OCI-LY7 (cell line): ENCODE measurements around the gene MIEF1. TPM values are rescaled to one million over a fixed set of nuclear protein-coding genes. Genes with fewer than 3 reads are reported as not detected.

Experiments used
- BruUV-seq: library from RNA; stranded (reverse); fragments of 400-500 nt; replicated peaks from 2 replicates; lab custom pipeline; 2021; lab: Mats Ljungman, UMichigan
- CTCF ChIA-PET: fragments of 300-600 bp; sonication (Branson Sonifier 250); formaldehyde crosslinking; loops from one replicate; lab custom pipeline; 2022; ENCODE audit warnings: antibody characterized with exemption; ENCODE audit not compliant: unreplicated experiment; lab: Charles Lee
- POLR2A ChIA-PET: fragments of 300-600 bp; sonication (Branson Sonifier 250); formaldehyde crosslinking; loops from one replicate; lab custom pipeline; 2022; ENCODE audit warnings: antibody characterized with exemption; lab: Charles Lee
- DNase-seq: peaks from one replicate; pipeline ENCODE4 v3.0.0-alpha.2; 2015; ENCODE audit warnings: low spot score
- H2AFZ ChIP-seq: fragments of 200-600 bp; sonication (generic), shearing (Covaris generic); 2 replicates; pipeline ENCODE4 v1.6.1; 2014; ENCODE audit warnings: mild to moderate bottlenecking, antibody characterized with exemption, low read length, moderate library complexity
- H3K27ac ChIP-seq: fragments of 200-600 bp; sonication (generic); 2 replicates; pipeline ENCODE4 v1.5.1; 2014; ENCODE audit warnings: mixed run types, low read depth, mild to moderate bottlenecking, moderate library complexity, low read length, inconsistent platforms; ENCODE audit not compliant: poor library complexity, severe bottlenecking
- H3K36me3 ChIP-seq: fragments of 200-600 bp; sonication (generic); 2 replicates; pipeline ENCODE4 v1.6.1; 2014; ENCODE audit warnings: mild to moderate bottlenecking, antibody characterized with exemption, low read length, moderate library complexity, mixed read lengths; ENCODE audit not compliant: insufficient read depth
- H3K4me1 ChIP-seq: fragments of 200-600 bp; sonication (generic); 2 replicates; pipeline ENCODE4 v1.5.1; 2014; ENCODE audit warnings: mild to moderate bottlenecking, low read length; ENCODE audit not compliant: insufficient read depth, poor library complexity, severe bottlenecking
- H3K4me2 ChIP-seq: fragments of 200-600 bp; sonication (generic); 2 replicates; pipeline ENCODE4 v1.6.1; 2014; ENCODE audit warnings: mild to moderate bottlenecking, low read length
- H3K4me3 ChIP-seq: fragments of 200-600 bp; sonication (generic); 2 replicates; pipeline ENCODE4 v1.5.1; 2014; ENCODE audit warnings: mild to moderate bottlenecking, low read depth, low read length; ENCODE audit not compliant: poor library complexity, severe bottlenecking
- H3K79me2 ChIP-seq: fragments of 200-600 bp; sonication (generic); 2 replicates; pipeline ENCODE4 v1.6.1; 2016; ENCODE audit warnings: low read depth, mild to moderate bottlenecking, low read length, moderate library complexity, mixed read lengths; ENCODE audit not compliant: insufficient read depth
- H3K9me2 ChIP-seq: fragments of 200-600 bp; sonication (generic); 2 replicates; pipeline ENCODE4 v1.6.1; 2016; ENCODE audit warnings: mild to moderate bottlenecking, low read length, mixed read lengths; ENCODE audit not compliant: insufficient read depth
- H3K9me3 ChIP-seq: fragments of 200-600 bp; sonication (generic); 2 replicates; pipeline ENCODE4 v1.6.1; 2014; ENCODE audit warnings: mild to moderate bottlenecking, mixed run types, low read length, mixed read lengths
- H4K20me1 ChIP-seq: fragments of 200-600 bp; sonication (generic); 2 replicates; pipeline ENCODE4 v1.6.1; 2014; ENCODE audit warnings: mild to moderate bottlenecking, antibody characterized with exemption, low read length, moderate library complexity, mixed read lengths; ENCODE audit not compliant: insufficient read depth
- EZH2phosphoT487 ChIP-seq: fragments of 200-600 bp; sonication (generic); IDR thresholded peaks from 2 replicates; pipeline ENCODE4 v1.6.1; 2018; ENCODE audit warnings: low read depth, borderline replicate concordance, mild to moderate bottlenecking, mixed run types, antibody characterized with exemption, low read length, moderate library complexity, mixed read lengths
- intact Hi-C: fragments of 100-400 bp; cut with micrococcal nuclease; formaldehyde crosslinking; loops from one replicate; pipeline ENCODE4 v1.10.0; 2022; ENCODE audit not compliant: unreplicated experiment
- total RNA-seq, 2 experiments: library from RNA; depleted of rRNA in 1 of 2; stranded (reverse); fragments of >200 nt in 1 of 2; shearing (Covaris generic) in 1 of 2; gene quantifications; 2 replicates each; pipeline ENCODE4 v1.2.3, GENCODE V29; 2014 to 2022
- TF ChIP-seq, protein P1 (sequence below): fragments of 200-600 bp; sonication (generic); conservative IDR thresholded peaks from 2 replicates; pipeline ENCODE4 v1.5.1; 2014; ENCODE audit warnings: mild to moderate bottlenecking, antibody characterized with exemption, low read length, moderate library complexity, mixed read lengths

The MIEF1 gene
- total RNA-seq, 2 experiments from 2014 or later, result 32.5 to 55.0 TPM

DNA sequence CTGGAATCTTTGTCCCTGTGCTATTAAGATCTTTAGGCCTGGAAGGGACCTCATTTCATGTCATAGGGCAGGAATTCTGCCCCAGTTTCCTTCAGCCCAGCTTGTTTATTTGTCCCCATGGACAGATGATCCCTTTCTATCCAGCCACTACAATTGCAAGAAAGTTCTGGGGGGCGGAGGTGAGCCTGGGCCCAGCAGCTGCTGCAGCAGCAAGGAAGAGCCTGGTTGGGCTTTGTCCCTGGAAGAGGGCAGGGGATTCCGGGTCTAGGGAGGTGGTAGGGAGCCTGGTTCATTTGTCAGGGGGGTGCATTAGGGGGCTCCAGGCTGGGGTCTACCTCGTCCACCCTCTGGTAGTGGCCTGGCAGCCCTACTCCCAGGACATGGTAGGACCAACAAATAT lies 52.1 kb downstream of the MIEF1 start:
- CTCF ChIA-PET, result no interaction called here
- Histone ChIP-seq H3K27ac (no peak overlapping the region), H4K20me1 (no peaks in the 10 kb centered on the region), H3K36me3 (no peaks in the 10 kb centered on the region), H3K79me2 (no peaks in the 10 kb centered on the region), H3K4me2 (no peak overlapping the region), H3K4me1 (no peaks in the 10 kb centered on the region), H3K9me2 (no peaks in the 10 kb centered on the region), H3K9me3 (no peaks in the 10 kb centered on the region), H3K4me3 (no peak overlapping the region), H2AFZ (no peak overlapping the region)
- POLR2A ChIA-PET, result no interaction called here
- no peak for DNase-seq
- intact Hi-C loops, result no loop called here
- no peak for TF ChIP-seq EZH2phosphoT487
- TF ChIP-seq, protein P1, sequence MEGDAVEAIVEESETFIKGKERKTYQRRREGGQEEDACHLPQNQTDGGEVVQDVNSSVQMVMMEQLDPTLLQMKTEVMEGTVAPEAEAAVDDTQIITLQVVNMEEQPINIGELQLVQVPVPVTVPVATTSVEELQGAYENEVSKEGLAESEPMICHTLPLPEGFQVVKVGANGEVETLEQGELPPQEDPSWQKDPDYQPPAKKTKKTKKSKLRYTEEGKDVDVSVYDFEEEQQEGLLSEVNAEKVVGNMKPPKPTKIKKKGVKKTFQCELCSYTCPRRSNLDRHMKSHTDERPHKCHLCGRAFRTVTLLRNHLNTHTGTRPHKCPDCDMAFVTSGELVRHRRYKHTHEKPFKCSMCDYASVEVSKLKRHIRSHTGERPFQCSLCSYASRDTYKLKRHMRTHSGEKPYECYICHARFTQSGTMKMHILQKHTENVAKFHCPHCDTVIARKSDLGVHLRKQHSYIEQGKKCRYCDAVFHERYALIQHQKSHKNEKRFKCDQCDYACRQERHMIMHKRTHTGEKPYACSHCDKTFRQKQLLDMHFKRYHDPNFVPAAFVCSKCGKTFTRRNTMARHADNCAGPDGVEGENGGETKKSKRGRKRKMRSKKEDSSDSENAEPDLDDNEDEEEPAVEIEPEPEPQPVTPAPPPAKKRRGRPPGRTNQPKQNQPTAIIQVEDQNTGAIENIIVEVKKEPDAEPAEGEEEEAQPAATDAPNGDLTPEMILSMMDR, result no peak
- BruUV-seq, result no TSS peak

DNA sequence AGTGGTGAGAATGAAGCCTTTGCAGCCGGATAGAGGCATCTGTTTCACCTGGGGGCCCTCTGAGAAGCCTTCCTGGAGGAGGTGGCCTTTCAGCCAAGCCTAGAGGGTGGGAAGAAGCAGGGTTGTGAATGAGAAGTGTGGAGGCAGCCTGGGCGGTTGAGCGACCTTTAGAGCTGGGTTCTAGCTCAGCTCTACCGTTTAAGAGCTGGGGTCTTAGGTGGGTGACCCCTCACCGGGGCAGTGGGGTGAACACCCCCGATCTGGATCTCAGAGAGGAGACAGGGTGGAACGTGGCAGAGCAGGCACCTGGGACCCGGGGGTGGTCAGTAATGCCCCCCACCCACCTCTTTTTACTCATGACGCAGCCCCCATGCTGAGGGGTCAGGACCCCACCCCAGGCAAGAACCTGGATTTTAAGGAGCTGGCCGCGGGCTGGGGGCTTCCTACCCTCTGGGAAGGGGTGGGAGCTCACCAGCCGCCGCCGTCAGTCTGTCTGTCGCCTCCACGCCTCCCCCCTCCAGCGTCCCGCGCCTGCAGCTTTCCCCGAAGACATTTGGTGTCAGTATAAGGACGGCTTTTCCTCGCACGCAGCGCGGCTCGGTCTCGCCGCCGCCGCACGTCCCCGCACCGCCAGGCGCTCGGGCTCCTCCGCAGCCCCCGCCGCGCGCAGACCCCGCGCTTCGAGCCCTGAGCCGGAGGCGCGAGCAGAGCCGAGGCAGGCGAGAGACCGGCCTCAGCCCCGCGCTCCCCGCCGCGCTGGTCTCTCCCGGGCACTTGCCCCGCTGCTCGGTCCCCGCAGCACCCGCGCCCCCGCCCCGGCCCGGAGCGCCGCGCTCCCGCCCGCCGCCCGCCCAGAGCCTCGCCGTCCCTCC lies 55.1 kb downstream of the MIEF1 start:
- BruUV-seq, result no TSS peak
- Histone ChIP-seq H3K4me2 (no peak overlapping the region), H3K79me2 (no peaks in the 10 kb centered on the region), H2AFZ (no peak overlapping the region), H3K9me3 (no peaks in the 10 kb centered on the region), H3K4me1 (no peaks in the 10 kb centered on the region), H3K4me3 (no peak overlapping the region), H3K36me3 (no peaks in the 10 kb centered on the region), H3K27ac (no peak overlapping the region), H3K9me2 (no peaks in the 10 kb centered on the region), H4K20me1 (no peaks in the 10 kb centered on the region)
- ChIA-PET CTCF (no interaction called here), POLR2A (no interaction called here)
- intact Hi-C loops, result no loop called here
- TF ChIP-seq, protein P1, result no peak
- no peak for TF ChIP-seq EZH2phosphoT487
- DNase-seq, result no peak

DNA sequence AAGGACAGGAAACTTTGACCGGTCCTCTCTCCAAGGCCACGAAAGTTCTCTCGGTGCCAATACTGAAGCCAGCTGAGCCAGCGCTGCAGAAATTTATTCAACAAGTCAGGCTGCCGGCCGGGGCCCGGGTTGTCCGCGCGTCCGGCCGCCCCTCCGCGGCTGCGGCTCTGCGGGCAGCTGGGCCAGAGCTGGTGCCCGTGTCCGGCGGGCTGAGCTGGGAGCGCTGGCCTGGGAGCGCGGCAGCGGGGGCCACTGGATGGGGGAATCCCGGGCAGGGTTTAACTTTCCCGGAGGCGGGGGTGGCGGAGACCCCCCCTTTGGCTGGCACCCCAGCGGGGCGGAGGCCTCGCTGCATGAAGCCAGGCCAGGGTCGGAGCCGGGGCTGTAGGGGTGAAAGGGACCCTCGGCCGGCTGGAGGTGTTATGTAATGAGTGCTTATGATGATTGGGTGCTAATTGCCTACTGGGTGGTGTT lies 56.2 kb downstream of the MIEF1 start:
- Histone ChIP-seq H3K4me1 (no peaks in the 10 kb centered on the region), H3K79me2 (no peaks in the 10 kb centered on the region), H3K4me2 (no peak overlapping the region), H4K20me1 (no peaks in the 10 kb centered on the region), H3K27ac (no peak overlapping the region), H3K4me3 (no peak overlapping the region), H3K36me3 (no peaks in the 10 kb centered on the region), H3K9me3 (no peaks in the 10 kb centered on the region), H2AFZ (no peak overlapping the region), H3K9me2 (no peaks in the 10 kb centered on the region)
- BruUV-seq, result no TSS peak
- TF ChIP-seq, protein P1, result no peak
- TF ChIP-seq EZH2phosphoT487, result no peak
- POLR2A ChIA-PET, result no interaction called here
- DNase-seq, result no peak
- intact Hi-C loops, result no loop called here
- CTCF ChIA-PET, result interaction anchor here (0.6 kb wide), 1 partner anchor 142 kb away, joined by 5 read pairs; no protein-coding TSS in a partner anchor
